Gastroesophageal sphincter (tissue), 4 donors: ENCODE data around the gene VPREB3. TPM values are rescaled to one million over a fixed set of nuclear protein-coding genes. Genes with fewer than 3 reads are reported as not detected.

Source experiments
- ATAC-seq: fragments of 150-250 bp; one replicate; pipeline ENCODE4 v1.9.1; 2016; ENCODE audit warnings: mild to moderate bottlenecking, moderate library complexity
- H3K27ac ChIP-seq, 4 donors: fragments of 200-600 bp; sonication (generic) in 3 of 4; 1 replicate in 3 of 4; 2 replicates in 1 of 4; pipeline ENCODE4 v1.5.1; 2016 to 2019
- H3K27me3 ChIP-seq: fragments of 200-600 bp; sonication (generic); one replicate; pipeline ENCODE4 v1.5.1; 2019
- H3K36me3 ChIP-seq, 2 donors: fragments of 200-600 bp; sonication (generic); one replicate each; pipeline ENCODE4 v1.5.1; 2019; ENCODE audit warnings: control low read depth in 1 of 2
- H3K4me1 ChIP-seq, 3 donors: fragments of 200-600 bp; sonication (generic); 1 replicate in 2 of 3; 2 replicates in 1 of 3; pipeline ENCODE4 v1.5.1; 2016 to 2019; ENCODE audit warnings: control low read depth in 2 of 3
- H3K4me3 ChIP-seq, 2 donors: fragments of 200-600 bp; sonication (generic); one replicate each; pipeline ENCODE4 v1.5.1; 2019; ENCODE audit warnings: mild to moderate bottlenecking in 1 of 2, moderate library complexity in 1 of 2
- H3K9me3 ChIP-seq, 3 donors: fragments of 200-600 bp; sonication (generic); one replicate each; pipeline ENCODE4 v1.5.1; 2017 to 2019; ENCODE audit warnings: control low read depth in 2 of 3
- CTCF ChIP-seq, 4 experiments: fragments of 200-600 bp in 2 of 4; fragments of 450-650 bp in 2 of 4; sonication (generic) in 1 of 4; IDR thresholded peaks; one replicate each; pipeline ENCODE4 v1.5.1; 2017 to 2019; ENCODE audit warnings: antibody characterized with exemption in 4 of 4, mild to moderate bottlenecking in 2 of 4, moderate library complexity in 2 of 4
- EP300 ChIP-seq: sonication (generic); formaldehyde crosslinking; IDR thresholded peaks from one replicate; pipeline ENCODE4 v1.6.1; 2017; ENCODE audit warnings: antibody characterized with exemption, mild to moderate bottlenecking
- POLR2A ChIP-seq, 2 donors: fragments of 450-650 bp; IDR thresholded peaks; one replicate each; pipeline ENCODE4 v1.6.1; 2017; ENCODE audit warnings: antibody characterized with exemption in 2 of 2, mild to moderate bottlenecking in 2 of 2, moderate library complexity in 1 of 2
- POLR2AphosphoS5 ChIP-seq: sonication (generic); formaldehyde crosslinking; IDR thresholded peaks from one replicate; pipeline ENCODE4 v1.6.1; 2017; ENCODE audit warnings: antibody characterized with exemption
- WGBS, 2 donors: methylation state at CpG; one replicate each; pipeline ENCODE4 v1.1.5; 2018; ENCODE audit warnings: low coverage in 1 of 2; 5-methylcytosine and 5-hydroxymethylcytosine counted together
- total RNA-seq, 4 donors: library from RNA; depleted of rRNA; stranded (reverse); fragments of >200 nt; gene quantifications; one replicate each; pipeline ENCODE4 v1.1.0, GENCODE V29; 2016

Gene VPREB3
- 1 to 10 TPM in 1 of 4 donors, not detected in 3; 1.9 TPM for total RNA-seq

GRCh38 chr22:23754220-23754919 lies at the start of gene VPREB3:
Gene VPREB3 (minus strand): TSS chr22:23754425. CDS start chr22:23754363, 62 bp downstream.
- TF ChIP-seq POLR2AphosphoS5 (no peak), POLR2A (IDR thresholded peaks at IDR 0.05) (no peak), EP300 (no peak), CTCF (IDR thresholded peaks at IDR 0.05) (no peak)
- no peak for ATAC-seq
- no peaks in the 10 kb centered on the region for H3K9me3 ChIP-seq
- H3K4me1 ChIP-seq: peaks cover 0 to 23% (median 11%) of the 10 kb centered on the region in 3 donors
- WGBS, 2 donors: 80 to 93% methylated on average over 1 to 7 of the region's 14 CpGs
- H3K27me3 ChIP-seq: no peaks in the 10 kb centered on the region
- H3K36me3 ChIP-seq: no peaks in the 10 kb centered on the region
- H3K4me3 ChIP-seq: no peak within 1 kb of the TSS
- H3K27ac ChIP-seq: no peak within 1 kb of the TSS

- H3K27ac ChIP-seq: no peak overlapping the region
- H3K9me3 ChIP-seq: no peaks in the 10 kb centered on the region
- WGBS, 2 donors: 42 to 82% methylated on average over 2 to 9 of the region's 21 CpGs
- no peak for ATAC-seq
- no peaks in the 10 kb centered on the region for H3K4me1 ChIP-seq
- peaks cover 0 to 98% of the 10 kb centered on the region in 2 donors for H3K36me3 ChIP-seq
- TF ChIP-seq POLR2A (IDR thresholded peaks at IDR 0.05) (no peak), EP300 (no peak), CTCF (IDR thresholded peaks at IDR 0.05) (no peak), POLR2AphosphoS5 (no peak)
- no peak overlapping the region for H3K4me3 ChIP-seq
- H3K27me3 ChIP-seq: no peaks in the 10 kb centered on the region
Measured at GRCh38 chr22:23803001-23803819, 49.0 kb upstream of the VPREB3 start.

- Histone ChIP-seq H3K36me3 (peaks cover 0 to 92% of the 10 kb centered on the region in 2 donors), H3K27ac (no peak overlapping the region)
- ATAC-seq: no peak
Measured at GRCh38 chr22:23801886-23802377, 47.7 kb upstream of the VPREB3 start.

GRCh38 chr22:23801238-23801821 lies 47.1 kb upstream of the VPREB3 start:
- Histone ChIP-seq H3K27me3 (no peaks in the 10 kb centered on the region), H3K9me3 (no peaks in the 10 kb centered on the region), H3K4me3 (no peak overlapping the region), H3K4me1 (no peaks in the 10 kb centered on the region), H3K27ac (no peak overlapping the region), H3K36me3 (peaks cover 0 to 92% of the 10 kb centered on the region in 2 donors)
- no peak for TF ChIP-seq CTCF (IDR thresholded peaks at IDR 0.05)
- TF ChIP-seq POLR2AphosphoS5: no peak
- no peak for TF ChIP-seq EP300
- no peak for TF ChIP-seq POLR2A (IDR thresholded peaks at IDR 0.05)
- WGBS, 2 donors: 75 to 80% methylated on average over 8 to 10 of the region's 11 CpGs
- no peak for ATAC-seq

More at GRCh38 chr22:23801886-23802377, 47.7 kb upstream of the VPREB3 start:
- no peak overlapping the region for H3K4me3 ChIP-seq
- H3K4me1 ChIP-seq: no peaks in the 10 kb centered on the region
- WGBS, 2 donors: 86 to 96% methylated on average over 2 to 7 of the region's 8 CpGs
- TF ChIP-seq POLR2A (IDR thresholded peaks at IDR 0.05): no peak
- TF ChIP-seq POLR2AphosphoS5: no peak
- no peak for TF ChIP-seq EP300
- TF ChIP-seq CTCF (IDR thresholded peaks at IDR 0.05): no peak
- no peaks in the 10 kb centered on the region for H3K27me3 ChIP-seq
- no peaks in the 10 kb centered on the region for H3K9me3 ChIP-seq
